HUES48 (cell line): Measurements from ENCODE around the gene STRA8.

ENCODE experiments used
- H3K27ac ChIP-seq: one replicate; pipeline ENCODE4 v1.7.0; 2013; ENCODE audit warnings: low read depth, low read length, inconsistent platforms
- H3K27me3 ChIP-seq: 2 replicates; pipeline ENCODE4 v1.6.1; 2013; ENCODE audit warnings: mild to moderate bottlenecking, low read length; ENCODE audit not compliant: control insufficient read depth, insufficient read depth
- H3K36me3 ChIP-seq: 2 replicates; pipeline ENCODE4 v1.6.1; 2013; ENCODE audit warnings: low read length; ENCODE audit not compliant: control insufficient read depth, insufficient read depth
- H3K4me1 ChIP-seq: 2 replicates; pipeline ENCODE4 v1.6.1; 2013; ENCODE audit warnings: mild to moderate bottlenecking, low read length; ENCODE audit not compliant: control insufficient read depth, insufficient read depth
- H3K4me3 ChIP-seq: 2 replicates; pipeline ENCODE4 v1.5.1; 2013; ENCODE audit warnings: mild to moderate bottlenecking, low read depth, low read length
- H3K9ac ChIP-seq: 2 replicates; pipeline ENCODE4 v1.6.1; 2013; ENCODE audit warnings: mild to moderate bottlenecking, low read depth, low read length, moderate library complexity
- H3K9me3 ChIP-seq: 2 replicates; pipeline ENCODE4 v1.6.1; 2013; ENCODE audit warnings: low read length; ENCODE audit not compliant: control insufficient read depth, insufficient read depth

Gene STRA8

DNA sequence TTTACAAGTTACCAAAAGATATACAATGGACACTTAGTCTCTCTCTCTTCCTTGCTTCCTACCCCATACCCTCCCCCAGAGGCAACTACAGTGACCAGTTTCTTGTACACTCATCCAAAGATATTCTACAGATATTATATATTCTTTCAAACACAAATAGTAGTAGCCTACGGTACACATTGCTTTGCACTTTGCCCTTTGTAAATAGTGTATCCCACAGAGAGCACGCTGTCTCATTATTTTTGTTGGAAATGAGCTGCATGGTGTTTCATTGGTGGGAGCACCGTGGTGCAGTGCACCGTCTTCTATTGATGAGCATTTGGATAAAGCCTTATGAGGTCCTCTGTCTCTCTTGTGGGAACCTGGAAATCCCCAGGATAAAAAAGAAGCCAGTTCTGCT, 24.2 kb downstream of the STRA8 start:
- H3K36me3 ChIP-seq: no peaks in the 10 kb centered on the region
- no peaks in the 10 kb centered on the region for H3K27me3 ChIP-seq
- H3K4me1 ChIP-seq: no peaks in the 10 kb centered on the region
- no peak overlapping the region for H3K27ac ChIP-seq
- H3K9me3 ChIP-seq: no peaks in the 10 kb centered on the region
- H3K9ac ChIP-seq: no peak overlapping the region
- H3K4me3 ChIP-seq: no peak overlapping the region

DNA sequence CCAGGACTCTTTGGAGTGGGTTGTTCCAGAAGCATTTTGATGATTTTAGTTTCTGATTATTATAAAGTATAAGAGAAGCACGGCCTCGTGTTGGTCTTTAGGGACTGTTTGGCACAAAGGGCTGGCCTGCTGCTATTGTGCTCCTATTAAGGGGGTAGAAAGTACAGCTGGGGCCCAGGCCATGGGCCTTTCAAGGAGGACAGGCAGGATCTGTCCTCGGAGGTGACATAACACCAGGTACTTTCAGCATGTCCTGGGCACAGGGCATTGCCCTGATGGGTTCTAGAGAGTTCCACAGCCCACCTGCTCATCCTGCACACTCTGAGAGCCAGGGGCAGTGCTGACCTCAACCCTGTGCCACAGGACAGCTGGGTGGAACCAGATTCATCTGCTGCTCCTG, 24.9 kb downstream of the STRA8 start:
- Histone ChIP-seq H3K9me3 (no peaks in the 10 kb centered on the region), H3K27me3 (no peaks in the 10 kb centered on the region), H3K9ac (no peak overlapping the region), H3K36me3 (no peaks in the 10 kb centered on the region), H3K27ac (no peak overlapping the region), H3K4me3 (no peak overlapping the region), H3K4me1 (no peaks in the 10 kb centered on the region)

DNA sequence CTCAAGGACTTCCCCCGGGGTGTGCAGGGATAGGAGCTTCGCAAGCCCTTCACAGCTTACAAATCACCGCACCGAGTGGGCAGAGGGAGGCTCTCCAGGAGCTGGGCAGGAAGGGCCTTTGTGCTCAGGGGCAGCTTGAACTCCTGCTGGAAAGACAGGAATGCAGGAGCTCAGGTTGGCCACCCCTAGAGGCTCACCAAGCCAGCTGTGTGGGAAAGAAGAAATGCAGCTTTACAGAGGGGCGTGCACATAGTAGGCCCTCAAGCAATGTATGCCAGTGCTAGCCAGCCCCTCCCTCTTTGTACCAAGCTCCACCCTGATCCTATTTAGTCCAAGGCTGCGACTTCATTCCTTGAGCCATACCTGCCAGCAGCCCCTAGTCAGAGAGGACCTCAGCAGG, 26.1 kb downstream of the STRA8 start:
- H3K27me3 ChIP-seq: no peaks in the 10 kb centered on the region
- H3K4me1 ChIP-seq: no peaks in the 10 kb centered on the region
- H3K4me3 ChIP-seq: no peak overlapping the region
- no peaks in the 10 kb centered on the region for H3K9me3 ChIP-seq
- H3K27ac ChIP-seq: no peak overlapping the region
- H3K36me3 ChIP-seq: no peaks in the 10 kb centered on the region
- H3K9ac ChIP-seq: no peak overlapping the region

DNA sequence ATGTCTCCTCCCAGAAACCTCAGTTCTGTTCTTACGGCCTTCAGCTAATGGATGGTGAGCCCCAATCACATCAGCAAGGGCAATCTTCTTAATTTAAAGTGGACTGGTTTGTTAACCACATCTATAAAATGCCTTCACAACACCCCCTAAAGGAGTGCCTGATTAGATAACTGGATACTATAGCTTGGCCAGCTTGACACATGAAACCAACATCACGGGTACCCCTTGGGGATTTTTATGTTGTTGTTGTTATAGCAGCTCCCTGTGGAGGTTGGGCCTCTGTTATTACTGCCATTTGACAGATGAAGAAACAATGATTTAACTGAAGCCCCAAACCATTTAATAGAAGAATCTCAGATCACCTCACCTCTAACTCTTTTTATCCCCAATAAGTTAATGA, 26.8 kb downstream of the STRA8 start:
- H3K27me3 ChIP-seq: no peaks in the 10 kb centered on the region
- H3K9me3 ChIP-seq: no peaks in the 10 kb centered on the region
- H3K4me3 ChIP-seq: no peak overlapping the region
- H3K4me1 ChIP-seq: no peaks in the 10 kb centered on the region
- H3K27ac ChIP-seq: no peak overlapping the region
- H3K9ac ChIP-seq: no peak overlapping the region
- H3K36me3 ChIP-seq: no peaks in the 10 kb centered on the region

DNA sequence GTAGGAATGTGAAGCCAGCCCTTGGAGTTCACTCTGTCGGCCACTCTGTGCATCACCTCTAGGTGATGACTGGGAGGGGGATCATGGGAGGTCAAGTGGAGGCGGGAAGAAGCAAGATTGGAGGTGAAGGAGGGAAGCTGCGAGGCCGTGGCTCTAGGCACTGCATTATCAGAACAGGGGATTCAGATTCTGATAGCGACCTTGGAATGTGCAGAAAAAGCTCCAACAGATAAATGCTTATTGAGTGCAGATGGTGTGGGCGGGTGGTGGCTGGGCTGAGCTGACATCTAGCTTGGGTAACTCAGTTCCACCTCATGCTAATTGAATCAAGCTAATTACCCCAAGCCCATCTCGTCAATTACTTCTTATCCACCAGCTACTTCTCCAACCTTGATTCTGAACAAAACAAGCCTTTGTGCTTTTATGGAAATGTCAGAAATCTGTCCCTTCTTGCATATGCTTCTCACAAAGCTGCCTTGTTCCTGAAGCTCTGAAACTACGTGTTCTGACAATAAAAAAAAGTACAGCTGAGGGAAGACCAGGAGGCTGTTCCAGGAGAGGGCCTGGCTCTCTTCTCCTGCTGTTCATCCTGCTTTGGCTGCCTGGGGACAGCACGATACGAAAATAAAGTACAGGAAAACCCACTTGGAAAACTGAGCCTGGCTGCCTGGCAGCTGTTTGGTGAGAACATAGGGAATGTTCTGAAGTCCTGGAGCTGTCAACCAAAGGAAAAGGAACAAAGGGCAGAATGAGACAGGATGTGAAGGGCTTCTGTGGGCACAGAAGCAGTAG, 27.5 kb downstream of the STRA8 start:
- H3K4me1 ChIP-seq: no peaks in the 10 kb centered on the region
- no peak overlapping the region for H3K9ac ChIP-seq
- H3K27me3 ChIP-seq: no peaks in the 10 kb centered on the region
- H3K4me3 ChIP-seq: no peak overlapping the region
- H3K9me3 ChIP-seq: no peaks in the 10 kb centered on the region; the same call in 1 of the 2 replicates
- H3K36me3 ChIP-seq: no peaks in the 10 kb centered on the region
- no peak overlapping the region for H3K27ac ChIP-seq

DNA sequence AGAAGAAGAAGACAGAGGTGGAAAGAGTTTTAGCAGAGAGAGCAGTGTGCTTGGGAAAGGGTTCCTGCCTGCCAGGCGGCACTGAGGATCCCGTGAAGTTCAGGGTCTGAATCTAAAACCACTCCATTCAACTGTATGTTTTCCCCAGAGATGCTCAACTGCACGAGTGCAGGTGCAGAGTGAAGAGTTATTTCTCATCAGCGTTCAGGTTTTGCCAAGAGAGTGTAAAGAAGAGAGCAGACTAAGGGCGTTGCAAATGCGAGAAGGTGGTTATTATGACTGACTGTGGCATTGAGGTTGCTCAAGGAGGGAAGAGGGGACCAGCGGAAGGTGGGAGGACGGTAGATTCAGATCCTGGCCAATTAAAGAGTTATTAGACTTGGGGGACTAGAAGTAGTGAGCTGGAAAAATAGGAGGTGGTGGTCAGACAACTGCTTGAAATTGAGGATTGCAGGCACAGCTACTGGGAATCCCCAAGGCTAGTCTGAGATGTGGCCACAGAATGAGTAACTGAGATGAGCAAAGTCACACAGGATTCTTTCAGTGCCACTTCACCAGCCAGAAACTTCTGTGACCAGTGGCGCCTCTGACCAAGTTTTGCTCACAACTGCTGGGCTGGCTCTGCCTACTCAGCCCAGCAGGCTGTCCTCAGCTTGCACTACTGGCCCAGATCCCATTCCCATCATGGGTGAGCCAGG, 29.1 kb downstream of the STRA8 start:
- Histone ChIP-seq H3K36me3 (no peaks in the 10 kb centered on the region), H3K4me3 (no peak overlapping the region), H3K27me3 (no peaks in the 10 kb centered on the region)

DNA sequence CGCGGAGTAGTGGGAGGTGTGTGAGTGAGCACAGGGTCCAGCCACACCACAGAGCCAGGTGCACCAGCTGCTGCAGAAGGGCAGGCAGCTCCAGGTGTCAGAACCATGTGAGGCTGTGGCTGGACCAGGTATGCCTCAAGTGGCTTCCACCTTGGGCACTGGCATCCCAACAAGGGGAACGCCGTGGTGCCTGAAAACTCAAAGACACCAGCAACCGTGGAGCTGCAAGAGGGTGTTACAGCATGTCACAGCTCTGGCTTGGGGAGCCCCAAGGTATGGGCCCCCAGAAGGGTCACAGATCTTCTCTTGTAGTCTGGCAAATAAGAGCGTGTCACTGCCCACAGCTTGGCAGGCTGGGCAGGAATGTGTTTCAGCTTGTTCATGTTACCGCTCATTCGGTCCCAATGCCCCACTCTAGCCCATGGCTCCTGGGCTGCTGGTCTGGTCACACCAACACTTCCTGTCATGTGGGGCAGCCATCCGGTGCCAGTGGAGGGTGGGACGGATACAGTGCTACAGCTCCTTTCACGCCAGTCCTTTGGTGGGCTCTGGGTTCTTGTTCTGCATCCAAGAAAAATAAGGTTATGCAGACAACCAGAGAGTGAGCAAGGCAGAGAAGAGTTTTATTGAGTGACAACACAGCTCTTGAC, 29.8 kb downstream of the STRA8 start:
- H3K4me1 ChIP-seq: no peaks in the 10 kb centered on the region
- no peaks in the 10 kb centered on the region for H3K27me3 ChIP-seq
- no peak overlapping the region for H3K27ac ChIP-seq
- H3K36me3 ChIP-seq: no peaks in the 10 kb centered on the region
- H3K4me3 ChIP-seq: no peak overlapping the region
- peaks cover 5% of the 10 kb centered on the region for H3K9me3 ChIP-seq
- H3K9ac ChIP-seq: no peak overlapping the region

More for the DNA sequence above, 29.1 kb downstream of the STRA8 start:
- Histone ChIP-seq H3K9ac (no peak overlapping the region), H3K9me3 (peaks cover 5% of the 10 kb centered on the region), H3K27ac (no peak overlapping the region), H3K4me1 (no peaks in the 10 kb centered on the region)

DNA sequence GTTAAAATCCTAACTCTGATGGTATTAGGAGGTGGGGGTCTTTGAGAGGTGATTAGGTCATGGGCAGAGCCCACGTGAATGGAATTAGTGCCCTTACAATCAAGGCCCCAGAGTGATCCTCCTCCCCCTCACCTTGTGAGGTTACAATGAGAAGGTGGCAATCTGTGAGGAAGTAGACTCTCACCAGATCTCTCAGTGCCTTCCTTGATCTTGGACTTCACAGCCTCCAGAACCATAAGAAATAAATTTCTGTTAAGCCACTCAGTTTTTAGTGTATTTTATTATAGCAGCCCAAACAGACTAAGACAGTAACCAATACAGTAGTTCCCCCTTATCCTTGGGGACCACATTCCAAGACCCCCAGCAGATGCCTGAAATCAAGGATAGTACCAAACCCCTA, 32.0 kb downstream of the STRA8 start:
- Histone ChIP-seq H3K9me3 (peaks cover 5% of the 10 kb centered on the region), H3K36me3 (no peaks in the 10 kb centered on the region), H3K4me3 (no peak overlapping the region), H3K9ac (no peak overlapping the region), H3K27me3 (no peaks in the 10 kb centered on the region), H3K4me1 (no peaks in the 10 kb centered on the region), H3K27ac (no peak overlapping the region)

DNA sequence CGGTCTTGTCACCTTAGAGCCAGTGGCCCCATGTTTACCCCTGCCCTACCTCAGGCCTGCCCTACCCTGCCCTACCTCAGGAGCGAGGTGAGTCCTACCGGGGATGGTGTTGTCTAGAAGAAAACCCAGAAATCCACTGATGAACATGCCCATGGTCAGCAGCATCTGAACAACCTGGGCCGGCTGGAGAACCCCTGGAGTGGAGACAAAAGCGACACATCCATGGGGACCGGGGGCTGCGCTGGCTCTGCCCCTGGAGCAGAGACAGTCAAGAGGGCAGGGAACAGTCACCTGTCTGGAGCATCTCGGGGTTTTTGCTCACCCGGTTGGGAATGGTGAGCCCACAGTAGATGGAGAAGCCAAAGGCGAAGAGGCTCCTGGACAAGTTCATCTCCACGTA, 36.3 kb downstream of the STRA8 start:
- H3K4me3 ChIP-seq: no peak overlapping the region
- no peaks in the 10 kb centered on the region for H3K4me1 ChIP-seq
- H3K27ac ChIP-seq: no peak overlapping the region
- H3K36me3 ChIP-seq: no peaks in the 10 kb centered on the region
- H3K9ac ChIP-seq: no peak overlapping the region
- H3K9me3 ChIP-seq: peaks cover 5% of the 10 kb centered on the region
- no peaks in the 10 kb centered on the region for H3K27me3 ChIP-seq

DNA sequence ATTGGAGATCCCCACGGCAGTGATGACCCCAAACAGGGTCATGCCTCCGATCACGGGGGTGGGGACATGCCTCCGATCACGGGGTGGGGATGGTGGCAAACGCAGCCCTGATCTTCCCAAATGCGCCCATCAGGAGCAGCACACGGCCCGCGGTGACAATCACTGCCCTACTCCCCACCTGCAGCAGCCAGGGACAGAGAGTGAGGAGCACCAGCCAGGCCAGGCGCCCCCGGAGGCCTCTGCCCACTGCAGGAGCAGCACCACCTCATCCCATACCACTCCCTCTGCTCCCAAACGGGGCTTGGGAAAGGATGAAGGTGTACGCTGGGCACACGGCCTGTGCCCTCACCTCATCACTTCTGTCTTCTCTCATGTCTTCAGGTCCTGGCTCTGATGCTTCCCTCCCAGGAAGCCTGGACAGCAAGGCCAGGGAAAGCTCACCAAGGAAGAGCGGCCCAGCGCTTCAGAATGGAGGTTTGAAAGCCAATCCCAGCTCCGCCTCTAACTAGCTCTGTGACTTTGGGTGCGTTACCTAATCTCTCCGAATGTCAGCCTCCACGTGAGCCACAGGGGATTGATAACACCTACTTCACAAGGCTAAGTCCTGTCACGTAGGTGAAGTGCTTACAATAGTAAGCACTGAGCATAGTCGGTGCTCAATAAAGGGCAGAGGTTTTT, 37.1 kb downstream of the STRA8 start:
- Histone ChIP-seq H3K36me3 (no peaks in the 10 kb centered on the region), H3K27ac (no peak overlapping the region), H3K4me3 (no peak overlapping the region), H3K9ac (no peak overlapping the region), H3K27me3 (no peaks in the 10 kb centered on the region), H3K9me3 (peaks cover 5% of the 10 kb centered on the region), H3K4me1 (no peaks in the 10 kb centered on the region)

DNA sequence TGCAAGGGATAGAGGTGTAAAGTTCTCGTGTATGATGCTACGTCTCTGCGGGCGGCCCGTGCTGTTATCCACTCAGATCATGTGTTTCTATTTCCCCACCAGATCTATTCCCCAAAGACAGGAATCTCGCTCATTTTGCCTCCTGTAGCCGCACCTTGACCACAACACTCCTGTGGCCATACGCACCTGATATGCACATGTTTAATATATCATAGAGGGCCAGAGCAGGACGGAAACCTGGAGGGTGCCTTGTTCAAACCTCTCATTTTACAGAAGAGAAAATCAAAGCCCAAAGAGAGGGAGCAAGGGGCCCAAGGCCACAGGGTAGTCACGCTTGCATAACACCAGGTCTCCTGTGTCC, 37.6 kb downstream of the STRA8 start:
- H3K9me3 ChIP-seq: peaks cover 5% of the 10 kb centered on the region
- no peak overlapping the region for H3K4me3 ChIP-seq
- H3K36me3 ChIP-seq: no peaks in the 10 kb centered on the region
- no peak overlapping the region for H3K27ac ChIP-seq
- H3K9ac ChIP-seq: no peak overlapping the region
- no peaks in the 10 kb centered on the region for H3K4me1 ChIP-seq
- H3K27me3 ChIP-seq: no peaks in the 10 kb centered on the region
